MM.1S (cell line): Measurements from ENCODE around the gene GPC3.

Experiments
- EZH2 ChIP-seq: fragments of 300-600 bp; sonication (generic); optimal IDR thresholded peaks from 2 replicates; pipeline ENCODE3; 2017; ENCODE audit warnings: low read depth, mild to moderate bottlenecking, antibody characterized with exemption, low read length, mixed read lengths
- EZH2phosphoT487 ChIP-seq: fragments of 300-600 bp; sonication (generic); IDR thresholded peaks from 2 replicates; pipeline ENCODE4 v1.6.1; 2018; ENCODE audit warnings: antibody characterized with exemption, low read length
- TF ChIP-seq, protein P1 (sequence below): fragments of 300-600 bp; sonication (generic); IDR thresholded peaks from 2 replicates; pipeline ENCODE4 v1.5.1; 2016; ENCODE audit warnings: antibody characterized with exemption, low read length, mixed read lengths

DNA sequence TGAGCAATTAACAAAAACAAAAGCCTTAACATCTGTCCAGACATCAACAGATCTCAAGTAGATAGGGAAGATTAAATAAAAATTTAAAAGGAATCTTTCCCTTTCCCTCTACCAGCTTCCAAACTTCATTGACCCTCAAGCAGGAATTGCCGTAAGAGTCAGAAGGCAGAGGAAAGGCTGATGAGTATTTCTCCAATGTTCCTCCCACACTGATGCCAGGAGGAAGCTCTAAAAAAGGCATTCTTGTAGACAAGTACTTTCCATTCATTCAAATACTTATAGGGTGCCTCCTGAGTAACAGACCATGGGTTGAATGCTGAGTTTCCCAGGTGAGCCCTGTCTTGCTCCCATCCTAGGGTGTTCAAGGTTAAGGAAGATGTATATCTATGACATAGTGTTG, 418.5 kb downstream of the GPC3 start:
- TF ChIP-seq, protein P1, sequence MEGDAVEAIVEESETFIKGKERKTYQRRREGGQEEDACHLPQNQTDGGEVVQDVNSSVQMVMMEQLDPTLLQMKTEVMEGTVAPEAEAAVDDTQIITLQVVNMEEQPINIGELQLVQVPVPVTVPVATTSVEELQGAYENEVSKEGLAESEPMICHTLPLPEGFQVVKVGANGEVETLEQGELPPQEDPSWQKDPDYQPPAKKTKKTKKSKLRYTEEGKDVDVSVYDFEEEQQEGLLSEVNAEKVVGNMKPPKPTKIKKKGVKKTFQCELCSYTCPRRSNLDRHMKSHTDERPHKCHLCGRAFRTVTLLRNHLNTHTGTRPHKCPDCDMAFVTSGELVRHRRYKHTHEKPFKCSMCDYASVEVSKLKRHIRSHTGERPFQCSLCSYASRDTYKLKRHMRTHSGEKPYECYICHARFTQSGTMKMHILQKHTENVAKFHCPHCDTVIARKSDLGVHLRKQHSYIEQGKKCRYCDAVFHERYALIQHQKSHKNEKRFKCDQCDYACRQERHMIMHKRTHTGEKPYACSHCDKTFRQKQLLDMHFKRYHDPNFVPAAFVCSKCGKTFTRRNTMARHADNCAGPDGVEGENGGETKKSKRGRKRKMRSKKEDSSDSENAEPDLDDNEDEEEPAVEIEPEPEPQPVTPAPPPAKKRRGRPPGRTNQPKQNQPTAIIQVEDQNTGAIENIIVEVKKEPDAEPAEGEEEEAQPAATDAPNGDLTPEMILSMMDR: no peak
- TF ChIP-seq EZH2 (no peak), EZH2phosphoT487 (no peak)
